Esophagus muscularis mucosa (tissue), 4 donors: ENCODE measurements around the gene CD2AP. TPM values are rescaled to one million over a fixed set of nuclear protein-coding genes. Genes with fewer than 3 reads are reported as not detected.
"Not testable (repeated sequence)": the region's sequence is repeated elsewhere in the genome, so short reads cannot be mapped to it uniquely, and the experiment has no call there.

Experiments
- DNase-seq: peaks from one replicate; pipeline ENCODE4 v3.0.0-alpha.2; 2017; ENCODE audit errors: extremely low spot score
- H3K27ac ChIP-seq, 4 donors: fragments of 200-600 bp; sonication (generic); replicated peaks in 1 of 4; 1 replicate in 3 of 4; 2 replicates in 1 of 4; pipeline ENCODE4 v1.5.1; 2016 to 2019; ENCODE audit warnings: mild to moderate bottlenecking in 1 of 4
- H3K27me3 ChIP-seq, 4 donors: fragments of 200-600 bp; sonication (generic); one replicate each; pipeline versions ENCODE4 v1.5.1 to v1.6.0; 2016 to 2019
- H3K36me3 ChIP-seq, 4 donors: fragments of 200-600 bp; sonication (generic); one replicate each; pipeline ENCODE4 v1.5.1; 2016 to 2019
- H3K4me1 ChIP-seq, 4 donors: fragments of 200-600 bp; sonication (generic); one replicate each; pipeline ENCODE4 v1.5.1; 2016 to 2019
- H3K4me3 ChIP-seq, 4 donors: fragments of 200-600 bp; sonication (generic); 1 replicate in 2 of 4; 2 replicates in 2 of 4; pipeline ENCODE4 v1.5.1; 2016 to 2019; ENCODE audit warnings: mild to moderate bottlenecking in 4 of 4, moderate library complexity in 1 of 4
- H3K9me3 ChIP-seq, 4 donors: fragments of 200-600 bp; sonication (generic); 1 replicate in 3 of 4; 2 replicates in 1 of 4; pipeline ENCODE4 v1.5.1; 2016 to 2019
- CTCF ChIP-seq, 3 experiments: fragments of 200-600 bp in 2 of 3; fragments of 450-650 bp in 1 of 3; sonication (generic) in 2 of 3; IDR thresholded peaks; one replicate each; pipeline ENCODE4 v1.5.1; 2017 to 2019; ENCODE audit warnings: antibody characterized with exemption in 3 of 3, mild to moderate bottlenecking in 2 of 3, moderate library complexity in 1 of 3
- EP300 ChIP-seq: sonication (generic); formaldehyde crosslinking; IDR thresholded peaks from one replicate; pipeline ENCODE4 v1.6.1; 2017; ENCODE audit warnings: antibody characterized with exemption
- POLR2A ChIP-seq: fragments of 450-650 bp; IDR thresholded peaks from one replicate; pipeline ENCODE4 v1.6.1; 2017; ENCODE audit warnings: antibody characterized with exemption, moderate library complexity, mild to moderate bottlenecking, low read depth
- POLR2AphosphoS5 ChIP-seq, 2 donors: sonication (generic); formaldehyde crosslinking; IDR thresholded peaks; one replicate each; pipeline ENCODE4 v1.6.1; 2017; ENCODE audit warnings: antibody characterized with exemption in 2 of 2
- WGBS: methylation state at CpG from one replicate; pipeline ENCODE4 v1.1.5; 2018; 5-methylcytosine and 5-hydroxymethylcytosine counted together
- intact Hi-C: fragments of 100-400 bp; cut with DNase I; formaldehyde crosslinking; loops from one replicate; pipeline ENCODE4 v1.15.1; 2023
- total RNA-seq, 4 donors: library from RNA; depleted of rRNA; stranded (reverse); fragments of >200 nt; gene quantifications; one replicate each; pipeline versions ENCODE4 v1.1.0 to v1.2.1, GENCODE V29; 2016

Gene CD2AP
- total RNA-seq, 4 donors from 2014 or later = 17.2 to 20.7 (median 20.0) TPM

GRCh38 chr6:47435254-47435612 is 42.4 kb upstream of the CD2AP start:
- 94% methylated on average over 2 of the region's 2 CpGs for WGBS
- Histone ChIP-seq H3K27ac (no peak overlapping the region), H3K4me3 (no peak overlapping the region), H3K27me3 (no peaks in the 10 kb centered on the region), H3K36me3 (no peaks in the 10 kb centered on the region), H3K9me3 (peaks cover 0 to 4% (median 0%) of the 10 kb centered on the region in 4 donors), H3K4me1 (no peaks in the 10 kb centered on the region)
- no peak for DNase-seq
- intact Hi-C loops = no loop called here
- no peak for TF ChIP-seq EP300
- no peak for TF ChIP-seq POLR2AphosphoS5 (IDR thresholded peaks at IDR 0.05)
- no peak for TF ChIP-seq POLR2A
- TF ChIP-seq CTCF (IDR thresholded peaks at IDR 0.05) = no peak

GRCh38 chr6:47437592-47437991 is 40.0 kb upstream of the CD2AP start:
- WGBS = 67% methylated on average over 4 of the region's 4 CpGs

GRCh38 chr6:47438481-47439347 is 38.9 kb upstream of the CD2AP start:
- intact Hi-C loops = no loop called here
- 75% methylated on average over 8 of the region's 8 CpGs for WGBS

More at GRCh38 chr6:47437592-47437991, 40.0 kb upstream of the CD2AP start:
- no peak overlapping the region for H3K27ac ChIP-seq
- intact Hi-C loops = no loop called here
- TF ChIP-seq EP300 (no peak), POLR2AphosphoS5 (IDR thresholded peaks at IDR 0.05) (no peak), CTCF (IDR thresholded peaks at IDR 0.05) (no peak), POLR2A (no peak)
- peaks cover 0 to 4% (median 0%) of the 10 kb centered on the region in 4 donors for H3K4me1 ChIP-seq
- no peaks in the 10 kb centered on the region for H3K9me3 ChIP-seq
- no peaks in the 10 kb centered on the region for H3K36me3 ChIP-seq
- H3K27me3 ChIP-seq = no peaks in the 10 kb centered on the region
- DNase-seq = no peak
- no peak overlapping the region for H3K4me3 ChIP-seq

GRCh38 chr6:47439348-47439668 is 38.3 kb upstream of the CD2AP start:
- Histone ChIP-seq H3K36me3 (no peaks in the 10 kb centered on the region), H3K4me3 (no peak overlapping the region), H3K4me1 (peaks cover 0 to 4% (median 0%) of the 10 kb centered on the region in 4 donors), H3K9me3 (no peaks in the 10 kb centered on the region), H3K27me3 (no peaks in the 10 kb centered on the region), H3K27ac (no peak overlapping the region)
- intact Hi-C loops = no loop called here
- no peak for TF ChIP-seq CTCF (IDR thresholded peaks at IDR 0.05)
- no peak for TF ChIP-seq EP300
- TF ChIP-seq POLR2A = no peak
- TF ChIP-seq POLR2AphosphoS5 (IDR thresholded peaks at IDR 0.05) = no peak
- no peak for DNase-seq
- 60% methylated on average over 2 of the region's 2 CpGs for WGBS

More at GRCh38 chr6:47438481-47439347, 38.9 kb upstream of the CD2AP start:
- no peak overlapping the region for H3K27ac ChIP-seq
- no peak for DNase-seq
- no peaks in the 10 kb centered on the region for H3K36me3 ChIP-seq
- H3K4me1 ChIP-seq = peaks cover 0 to 4% (median 0%) of the 10 kb centered on the region in 4 donors
- H3K9me3 ChIP-seq = no peaks in the 10 kb centered on the region
- H3K27me3 ChIP-seq = no peaks in the 10 kb centered on the region
- no peak overlapping the region for H3K4me3 ChIP-seq
- TF ChIP-seq POLR2AphosphoS5 (IDR thresholded peaks at IDR 0.05) = no peak
- TF ChIP-seq EP300 = no peak
- no peak for TF ChIP-seq POLR2A
- TF ChIP-seq CTCF (IDR thresholded peaks at IDR 0.05) = no peak

GRCh38 chr6:47440719-47441118 is 36.9 kb upstream of the CD2AP start:
- no peak overlapping the region for H3K4me3 ChIP-seq
- H3K27ac ChIP-seq = no peak overlapping the region
- H3K36me3 ChIP-seq = no peaks in the 10 kb centered on the region
- H3K9me3 ChIP-seq = no peaks in the 10 kb centered on the region
- H3K27me3 ChIP-seq = no peaks in the 10 kb centered on the region
- 56% methylated on average over 3 of the region's 3 CpGs for WGBS
- peaks cover 0 to 4% (median 0%) of the 10 kb centered on the region in 4 donors for H3K4me1 ChIP-seq
- no peak for TF ChIP-seq EP300
- no peak for TF ChIP-seq POLR2AphosphoS5 (IDR thresholded peaks at IDR 0.05)
- no peak for TF ChIP-seq CTCF (IDR thresholded peaks at IDR 0.05)
- no peak for TF ChIP-seq POLR2A
- DNase-seq = no peak
- intact Hi-C loops = no loop called here

- H3K4me3 ChIP-seq, H3K36me3 ChIP-seq, H3K9me3 ChIP-seq, H3K4me1 ChIP-seq, H3K27me3 ChIP-seq, DNase-seq, H3K27ac ChIP-seq, intact Hi-C loops: not testable (repeated sequence)
- WGBS = 93% methylated on average over 3 of the region's 3 CpGs
These were observed 32.6 kb upstream of the CD2AP start for GRCh38 chr6:47444964-47445363.
